Breast epithelium (tissue), 3 donors: Measurements from ENCODE around the gene IGF2BP1.

Source experiments
- CTCF ChIP-seq, 3 donors: fragments of 450-650 bp; IDR thresholded peaks; one replicate each; pipeline ENCODE4 v1.5.1; 2016 to 2017; ENCODE audit warnings: antibody characterized with exemption in 3 of 3, mild to moderate bottlenecking in 3 of 3, moderate library complexity in 3 of 3
- POLR2A ChIP-seq: fragments of 450-650 bp; IDR thresholded peaks from one replicate; pipeline ENCODE4 v1.6.1; 2016; ENCODE audit warnings: antibody characterized with exemption, mild to moderate bottlenecking, moderate library complexity

- TF ChIP-seq CTCF (IDR thresholded peaks at IDR 0.05) (no peak), POLR2A (no peak)
Observed at GRCh38 chr17:49063652-49064051, 66.5 kb downstream of the IGF2BP1 start.
